NCI-H774 (cell line): ENCODE data around the gene KRT25.

Experiments
- DNase-seq: peaks from one replicate; lab custom pipeline; 2025; lab: John Stamatoyannopoulos, UW

Gene KRT25

DNA sequence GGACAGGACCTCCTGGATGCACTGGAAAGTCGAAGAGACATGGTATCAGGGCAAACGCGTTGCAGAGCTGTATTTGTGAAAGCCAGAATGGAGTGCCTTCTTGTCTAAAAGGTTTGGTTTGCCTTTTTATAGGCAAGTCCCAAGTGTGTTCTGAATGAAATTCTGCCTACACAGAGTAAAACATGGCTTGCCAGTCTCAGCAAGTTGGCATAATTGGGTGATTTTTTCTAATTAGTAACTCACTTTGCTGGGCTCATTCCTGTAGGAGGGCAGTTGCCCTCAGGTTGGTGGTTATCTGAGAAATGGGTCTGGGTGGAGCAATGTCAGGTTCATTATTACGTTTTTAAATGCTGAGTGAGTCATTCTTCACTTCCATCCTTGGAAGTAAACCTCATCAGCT is at the start of gene KRT25:
Gene KRT25, minus strand, starts transcription at position 101 of the 400 bp plus-strand sequence. Its CDS starts 60 bp downstream, at position 41.
- DNase-seq, result no peak

DNA sequence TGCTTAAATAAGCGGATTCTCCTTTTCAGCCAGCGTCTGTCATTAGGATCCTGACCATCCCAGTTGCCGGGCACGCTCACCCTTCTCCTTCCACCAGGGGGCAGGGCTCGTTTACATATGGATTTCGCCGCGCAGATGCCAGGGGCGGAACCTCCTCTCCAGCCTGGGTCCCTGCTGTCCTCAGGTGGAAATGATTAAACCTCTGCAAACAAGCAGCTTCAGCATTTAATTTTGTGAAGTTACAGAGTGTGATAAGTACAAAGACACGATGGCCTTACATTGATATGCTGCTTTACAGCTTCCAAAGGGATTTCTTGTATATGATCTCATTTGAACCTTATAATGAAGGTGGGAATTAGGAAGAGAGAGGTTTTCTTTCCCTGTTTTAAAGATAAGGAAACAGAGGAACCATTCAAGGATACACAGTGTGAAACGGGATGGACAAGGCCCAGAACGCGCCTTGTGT is 48.5 kb upstream of the KRT25 start:
- peak; percentile 83 for DNase-seq

DNA sequence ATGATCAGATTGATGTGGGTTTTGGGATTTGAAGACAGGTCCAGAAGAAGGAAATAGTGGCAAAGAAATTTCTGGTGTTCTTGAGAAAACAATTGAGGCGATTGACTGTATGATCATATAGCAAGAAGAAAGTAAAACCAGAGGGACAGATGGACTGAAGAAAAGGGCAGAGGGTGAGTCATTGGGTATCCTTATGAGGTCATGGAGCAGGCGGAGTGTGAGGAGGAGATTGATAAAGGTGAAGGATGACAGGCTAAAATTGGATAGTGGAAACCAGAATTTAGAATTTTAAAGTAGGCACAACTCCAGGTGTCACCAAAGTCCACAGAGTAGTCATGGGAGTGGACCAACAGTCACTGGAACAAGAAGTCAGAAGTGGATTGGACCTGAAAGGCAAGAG is 46.0 kb upstream of the KRT25 start:
- DNase-seq, result no peak

- DNase-seq, result no peak
These were observed 45.2 kb upstream of the KRT25 start for GRCh38 chr17:40800381-40800780.

DNA sequence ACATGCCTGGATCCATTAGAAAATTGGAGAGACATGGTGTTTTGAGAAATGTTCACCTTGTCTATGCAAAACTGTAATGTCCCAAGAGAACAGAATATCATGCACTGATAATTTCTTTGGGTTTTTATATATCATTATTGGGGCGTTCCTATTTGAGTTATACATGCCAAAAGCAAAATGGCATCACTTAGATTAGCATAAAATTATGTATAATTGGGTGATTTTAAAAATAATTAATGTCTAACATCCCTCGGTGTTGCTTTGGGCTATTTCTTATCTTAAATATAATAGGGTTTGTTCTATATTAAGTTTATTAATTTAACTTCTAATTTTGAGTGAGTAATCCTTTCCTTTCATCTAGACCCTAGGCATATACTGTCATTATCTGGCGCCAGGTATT is 44.7 kb upstream of the KRT25 start, which contains the start of gene KRT28:
Gene KRT28, minus strand, starts transcription at position 101 of the 400 bp plus-strand sequence. Its CDS starts 66 bp downstream, at position 35.
- no peak for DNase-seq

- no peak for DNase-seq
These were observed 41.7 kb upstream of the KRT25 start for GRCh38 chr17:40796846-40797245.

GRCh38 chr17:40795019-40795667 is 40.0 kb upstream of the KRT25 start:
- DNase-seq, result no peak

- DNase-seq, result no peak
These were observed 39.3 kb upstream of the KRT25 start for GRCh38 chr17:40794466-40794865.

- DNase-seq, result no peak
These were observed 38.7 kb upstream of the KRT25 start for GRCh38 chr17:40793832-40794231.

GRCh38 chr17:40791787-40792436 is 36.8 kb upstream of the KRT25 start:
- no peak for DNase-seq

DNA sequence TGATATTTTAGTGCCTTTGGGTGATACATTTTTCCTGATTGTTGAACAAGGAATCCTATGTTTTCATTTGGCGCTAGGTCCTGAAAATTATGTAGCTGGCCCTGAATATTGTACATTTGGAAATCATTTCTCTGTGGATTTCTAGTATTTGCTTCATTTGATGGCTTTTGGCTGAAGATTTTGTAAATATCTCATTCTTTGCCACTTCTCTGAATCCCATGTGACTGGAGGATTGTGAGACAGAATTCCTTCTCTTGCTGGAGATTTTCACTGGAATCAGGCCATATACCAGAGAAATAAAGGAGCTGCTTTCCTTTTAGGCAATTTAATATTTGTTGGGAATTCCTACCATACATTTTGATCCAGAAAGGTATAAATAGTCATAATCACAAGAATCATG is 36.0 kb upstream of the KRT25 start:
- DNase-seq, result no peak

GRCh38 chr17:40782450-40782849 is 27.3 kb upstream of the KRT25 start, which contains the start of gene KRT27:
Gene KRT27, minus strand, starts transcription at chr17:40782550. Its CDS starts 57 bp downstream, at chr17:40782493.
- no peak for DNase-seq

GRCh38 chr17:40779181-40779909 is 24.2 kb upstream of the KRT25 start:
- DNase-seq, result peak; percentile 33

DNA sequence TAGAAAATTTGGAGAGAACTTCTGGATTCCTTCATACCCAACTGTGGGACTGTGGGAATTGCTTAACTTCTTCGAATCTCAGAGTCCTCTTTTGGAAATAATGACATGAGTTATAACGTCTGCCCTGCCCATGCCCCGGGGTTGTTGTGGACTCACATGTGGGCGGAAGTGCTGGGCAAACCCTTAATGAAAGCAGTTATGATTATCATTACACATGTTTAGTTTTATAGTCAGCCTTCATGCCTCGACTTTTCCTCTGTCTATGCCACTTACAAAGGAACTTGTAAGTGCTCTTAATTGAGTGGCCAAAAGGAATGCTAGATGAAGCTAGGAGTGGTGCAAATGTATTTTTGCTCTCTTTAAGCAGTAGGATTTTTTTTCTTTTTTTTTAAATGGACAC is 23.3 kb upstream of the KRT25 start:
- no peak for DNase-seq

DNA sequence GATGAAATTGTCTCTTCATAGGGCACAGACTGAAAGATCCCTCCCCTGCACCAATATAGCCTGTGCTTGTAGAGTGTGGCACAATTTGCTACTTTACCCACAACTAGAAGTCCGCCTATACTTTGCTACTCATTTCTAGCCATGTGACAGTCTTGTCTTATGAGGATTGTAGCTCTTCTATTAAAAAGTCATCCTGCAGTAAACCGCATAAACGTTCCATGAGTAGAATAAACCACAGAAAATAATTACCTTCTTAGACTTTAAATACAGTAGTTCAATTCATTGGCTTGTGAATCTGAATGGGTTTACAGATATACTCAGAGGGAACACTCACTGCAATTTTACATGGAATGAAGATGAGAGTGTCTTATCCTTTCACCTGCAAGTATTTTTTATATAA is 22.8 kb upstream of the KRT25 start:
- DNase-seq, result no peak

GRCh38 chr17:40777459-40777858 is 22.3 kb upstream of the KRT25 start:
- DNase-seq, result no peak

DNA sequence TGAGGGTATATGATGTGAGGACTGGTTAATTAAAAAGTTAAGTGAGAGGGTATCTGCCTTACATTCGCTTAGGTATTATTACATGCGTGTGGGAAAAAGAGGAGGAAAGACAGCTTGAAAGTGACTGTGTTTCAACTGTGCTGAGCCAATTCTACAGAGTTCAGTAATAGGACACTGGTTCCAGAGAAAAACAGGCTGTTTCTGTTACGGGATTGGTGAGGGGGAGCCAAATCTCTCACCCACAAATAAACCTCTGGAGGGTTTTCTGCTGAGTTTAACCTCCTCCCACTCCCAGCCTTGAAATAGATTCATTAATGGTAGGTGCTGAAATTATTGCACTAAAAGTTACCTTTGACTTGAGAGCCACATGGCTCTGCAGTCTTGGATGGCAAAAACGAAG is 20.8 kb upstream of the KRT25 start:
- no peak for DNase-seq

- DNase-seq, result no peak
These were observed 17.0 kb upstream of the KRT25 start, which contains the start of gene KRT26 for GRCh38 chr17:40772101-40772500. Gene KRT26, minus strand, starts transcription at chr17:40772201. Its CDS starts 88 bp downstream, at chr17:40772113.

GRCh38 chr17:40765657-40766056 is 10.5 kb upstream of the KRT25 start:
- DNase-seq, result no peak

- DNase-seq, result no peak
These were observed 8.6 kb upstream of the KRT25 start for GRCh38 chr17:40763752-40764151.

GRCh38 chr17:40760105-40761016 is 5.2 kb upstream of the KRT25 start:
- no peak for DNase-seq

GRCh38 chr17:40753804-40754203 is 1.3 kb downstream of the KRT25 start:
- DNase-seq, result no peak
